GM12873 (cell line): ENCODE data around the gene CDC6.

Experiments used
- TF ChIP-seq, protein P1 (sequence below): IDR thresholded peaks from 2 replicates; pipeline ENCODE4 v1.5.1; 2012; ENCODE audit warnings: low read depth, mild to moderate bottlenecking, moderate library complexity, low read length, control low read depth; ENCODE audit not compliant: insufficient read depth; ENCODE audit errors: missing control alignments

CDC6 gene

DNA sequence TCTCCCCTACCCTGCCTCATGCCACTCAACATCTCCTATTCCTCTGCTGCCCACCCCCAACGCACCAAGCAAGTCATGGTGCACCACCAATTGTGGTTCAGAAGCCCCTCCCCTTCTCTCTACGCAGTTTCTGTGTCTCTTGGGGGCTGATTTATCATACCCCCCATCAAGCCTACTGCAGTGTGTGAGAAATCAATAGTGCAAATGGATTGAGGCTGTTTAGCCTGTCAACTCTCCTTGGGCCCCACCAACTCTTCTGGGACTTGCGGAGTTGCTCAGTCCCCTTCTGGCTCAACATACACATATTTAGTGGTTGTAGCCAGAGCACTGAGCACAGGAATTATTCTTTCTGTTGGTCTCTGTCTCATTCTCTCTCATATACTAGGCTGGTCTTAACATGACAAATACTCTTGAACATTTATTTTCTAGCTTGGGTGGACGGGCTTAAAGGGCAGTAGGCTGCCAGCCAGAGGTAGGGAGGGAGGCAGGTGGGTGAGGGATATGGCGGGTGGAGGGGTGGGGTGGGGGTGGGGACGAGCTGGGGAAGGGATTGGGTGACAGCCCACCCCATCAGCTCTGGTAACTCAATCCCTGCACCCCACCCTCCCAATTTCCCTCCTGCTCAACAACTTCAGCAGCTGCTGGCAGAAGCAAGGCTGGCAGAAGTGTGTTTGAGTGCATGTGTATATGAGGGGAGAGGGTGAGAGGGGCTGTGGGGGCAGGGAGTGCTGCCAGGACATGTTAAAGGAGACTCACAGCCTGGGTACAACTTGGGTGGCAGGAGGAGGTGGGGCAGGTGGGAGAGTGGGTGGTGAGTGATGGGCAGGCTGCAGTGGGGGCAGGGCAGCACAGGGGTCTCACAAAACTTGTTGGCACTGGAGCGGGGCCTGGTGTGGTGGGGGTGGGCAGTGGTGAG lies 26.2 kb downstream of the CDC6 start:
- TF ChIP-seq, protein P1, sequence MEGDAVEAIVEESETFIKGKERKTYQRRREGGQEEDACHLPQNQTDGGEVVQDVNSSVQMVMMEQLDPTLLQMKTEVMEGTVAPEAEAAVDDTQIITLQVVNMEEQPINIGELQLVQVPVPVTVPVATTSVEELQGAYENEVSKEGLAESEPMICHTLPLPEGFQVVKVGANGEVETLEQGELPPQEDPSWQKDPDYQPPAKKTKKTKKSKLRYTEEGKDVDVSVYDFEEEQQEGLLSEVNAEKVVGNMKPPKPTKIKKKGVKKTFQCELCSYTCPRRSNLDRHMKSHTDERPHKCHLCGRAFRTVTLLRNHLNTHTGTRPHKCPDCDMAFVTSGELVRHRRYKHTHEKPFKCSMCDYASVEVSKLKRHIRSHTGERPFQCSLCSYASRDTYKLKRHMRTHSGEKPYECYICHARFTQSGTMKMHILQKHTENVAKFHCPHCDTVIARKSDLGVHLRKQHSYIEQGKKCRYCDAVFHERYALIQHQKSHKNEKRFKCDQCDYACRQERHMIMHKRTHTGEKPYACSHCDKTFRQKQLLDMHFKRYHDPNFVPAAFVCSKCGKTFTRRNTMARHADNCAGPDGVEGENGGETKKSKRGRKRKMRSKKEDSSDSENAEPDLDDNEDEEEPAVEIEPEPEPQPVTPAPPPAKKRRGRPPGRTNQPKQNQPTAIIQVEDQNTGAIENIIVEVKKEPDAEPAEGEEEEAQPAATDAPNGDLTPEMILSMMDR, result no peak

DNA sequence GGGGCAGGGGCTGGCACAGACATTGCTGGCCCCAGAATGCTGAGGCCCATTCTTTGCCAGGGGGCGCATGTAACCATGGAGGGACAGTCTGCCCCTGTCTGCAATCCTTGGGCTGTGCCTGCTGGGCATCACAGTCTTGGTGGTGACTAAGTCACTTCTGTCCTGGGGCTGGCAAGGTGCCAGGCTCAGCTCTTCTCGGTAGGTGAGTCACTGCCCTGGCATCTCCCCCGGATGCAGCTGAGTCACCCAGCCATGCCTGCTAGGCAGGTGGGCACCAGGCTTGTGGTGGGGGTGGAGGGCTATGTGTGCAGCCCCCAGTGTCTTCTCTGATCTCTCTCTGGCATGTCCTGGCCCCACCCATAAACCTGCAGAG lies 26.9 kb downstream of the CDC6 start:
- TF ChIP-seq, protein P1, result no peak

DNA sequence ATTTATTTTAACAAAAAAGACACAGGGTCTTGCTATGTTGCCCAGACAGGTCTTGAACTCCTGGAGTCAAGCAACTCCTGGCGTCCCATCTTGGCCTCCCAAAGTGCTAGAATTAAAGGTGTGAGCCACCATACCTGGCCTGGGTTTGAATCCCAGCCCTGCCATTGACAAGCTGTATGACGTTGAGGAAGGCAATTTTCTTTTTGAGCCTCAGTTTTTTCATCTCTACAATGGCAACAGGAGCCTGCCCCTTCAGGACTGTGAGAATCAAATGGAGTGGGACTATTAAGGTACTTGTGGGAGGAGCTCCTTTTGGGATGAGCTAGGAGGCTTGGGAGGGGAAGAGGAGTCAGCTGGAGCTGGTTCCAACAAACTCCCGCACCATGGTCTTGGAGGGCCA lies 27.5 kb downstream of the CDC6 start:
- TF ChIP-seq, protein P1, result no peak

DNA sequence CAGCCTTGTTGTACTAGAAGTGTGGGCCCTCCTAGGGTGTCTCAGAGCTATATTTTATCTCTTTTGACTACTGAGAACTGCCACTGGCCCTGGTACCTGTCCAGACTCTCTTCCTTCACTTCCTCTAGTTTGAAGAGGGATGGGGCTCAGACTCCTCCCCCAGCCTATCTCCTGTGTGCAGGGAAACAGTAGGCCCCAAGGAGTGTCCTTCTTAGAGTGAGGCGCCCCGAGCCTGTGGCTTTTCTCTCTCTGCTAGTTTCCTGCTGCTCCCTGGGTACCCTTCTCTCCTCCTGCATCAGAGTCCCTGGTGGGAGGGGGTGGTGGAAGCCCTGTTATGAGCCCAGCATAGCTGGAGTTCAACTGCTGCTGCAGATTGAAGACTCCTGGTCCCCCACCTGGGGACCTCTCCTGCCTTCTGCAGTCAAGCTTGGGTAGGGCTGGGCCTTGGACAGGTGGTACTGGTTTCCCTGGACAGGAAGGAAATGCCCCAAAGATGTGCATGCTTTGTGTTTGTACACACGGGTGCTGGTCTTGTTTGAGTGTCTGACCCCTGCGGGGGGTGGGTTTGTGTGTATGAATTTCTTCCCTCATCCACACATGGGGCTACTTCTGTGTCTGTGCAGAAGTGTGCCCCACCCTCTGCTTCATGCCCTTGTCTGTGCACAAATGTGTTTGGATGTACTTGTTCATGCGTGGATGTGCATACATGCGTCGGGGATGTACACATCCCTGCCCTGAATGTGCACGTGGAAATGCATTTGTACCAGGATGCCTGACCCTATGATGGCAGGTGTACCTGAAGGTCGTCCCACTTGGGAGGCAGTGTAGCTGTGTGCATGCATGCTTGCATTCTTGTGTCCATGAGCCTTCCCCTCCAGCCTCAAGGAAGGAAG lies 28.2 kb downstream of the CDC6 start:
- TF ChIP-seq, protein P1, result no peak

DNA sequence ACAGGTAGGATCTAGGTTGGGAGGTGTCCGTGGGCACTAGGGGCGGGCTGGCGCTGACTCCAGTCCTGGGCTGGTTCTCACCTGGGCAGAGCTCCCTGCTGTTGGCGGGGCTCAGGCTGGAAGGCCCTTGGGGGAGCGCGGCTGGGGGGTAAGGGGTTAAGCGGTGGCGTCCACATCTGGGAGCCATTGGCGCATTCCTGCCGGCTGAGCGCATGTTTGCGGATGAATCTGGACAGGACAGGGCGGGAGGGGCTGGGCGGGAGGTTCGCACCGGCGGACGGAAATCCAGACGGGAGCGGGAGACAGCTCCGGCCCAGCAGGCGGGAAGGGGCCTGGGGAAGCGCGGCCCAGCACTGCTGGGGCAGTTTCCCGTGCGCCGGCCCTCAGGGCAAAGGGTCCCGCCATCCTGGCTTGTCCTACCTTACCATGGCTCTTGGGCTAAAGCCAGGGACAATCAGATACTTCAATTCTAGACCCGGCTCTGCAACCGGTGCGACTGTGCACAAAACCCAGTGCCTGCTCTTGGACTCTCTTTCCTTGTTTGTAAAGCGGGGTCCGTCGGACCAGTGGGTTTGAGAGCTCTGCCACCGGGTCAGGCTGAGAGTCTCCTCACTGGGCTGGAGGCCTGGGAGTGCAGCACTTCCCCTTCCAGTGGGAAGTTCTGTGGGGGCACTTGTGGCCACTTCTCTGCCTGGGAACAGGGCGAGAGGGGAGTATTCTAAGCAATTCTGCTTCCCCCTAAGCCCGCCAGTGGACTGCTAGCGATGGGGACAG lies 29.1 kb downstream of the CDC6 start:
- TF ChIP-seq, protein P1, result no peak

DNA sequence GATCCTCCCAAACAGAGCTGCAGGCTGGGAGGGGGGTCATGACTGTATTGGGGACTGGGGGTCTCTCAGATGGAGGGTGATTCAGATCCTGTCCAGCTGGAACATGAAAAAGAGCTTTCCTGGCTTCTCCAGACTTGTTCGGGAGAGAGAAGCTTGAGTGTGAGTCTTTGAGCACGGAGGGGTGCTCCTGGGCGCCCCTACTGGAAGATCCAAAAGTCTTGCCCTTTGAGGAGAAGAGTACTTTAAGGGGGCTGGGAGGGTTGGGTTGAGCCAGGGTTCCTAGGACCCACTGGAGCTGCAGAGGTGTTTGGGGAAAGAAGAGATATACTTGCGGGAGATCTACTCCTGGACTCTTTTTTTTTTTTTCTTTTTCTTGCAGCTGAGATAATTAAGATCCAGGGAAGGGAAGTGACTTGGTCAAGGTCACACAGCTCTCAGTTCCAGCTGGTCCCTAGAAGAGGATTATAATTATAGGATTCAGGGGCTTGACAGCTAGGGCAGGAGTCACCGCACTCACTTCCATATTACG lies 29.7 kb downstream of the CDC6 start:
- TF ChIP-seq, protein P1, result peak; percentile 78
